GM10847 (cell line): ENCODE data around the gene GLIPR2.

Experiments used
- POLR2A ChIP-seq: IDR thresholded peaks from 2 replicates; pipeline ENCODE4 v1.6.1; 2011; ENCODE audit not compliant: insufficient read length; ENCODE audit errors: extremely low read depth

GLIPR2 gene

GRCh38 chr9:36118706-36119105 lies 17.8 kb upstream of the GLIPR2 start:
- no peak for TF ChIP-seq POLR2A

GRCh38 chr9:36119476-36119875 lies 17.1 kb upstream of the GLIPR2 start:
- TF ChIP-seq POLR2A: no peak

- TF ChIP-seq POLR2A: no peak
Measured at GRCh38 chr9:36120705-36121104, 15.8 kb upstream of the GLIPR2 start.

- no peak for TF ChIP-seq POLR2A
Measured at GRCh38 chr9:36121971-36122370, 14.6 kb upstream of the GLIPR2 start.

GRCh38 chr9:36123515-36123914 lies 13.0 kb upstream of the GLIPR2 start:
- TF ChIP-seq POLR2A: no peak

GRCh38 chr9:36125062-36125855 lies 11.3 kb upstream of the GLIPR2 start:
- no peak for TF ChIP-seq POLR2A

- no peak for TF ChIP-seq POLR2A
Measured at GRCh38 chr9:36126016-36126730, 10.4 kb upstream of the GLIPR2 start.

GRCh38 chr9:36127652-36128244 lies 8.8 kb upstream of the GLIPR2 start:
- TF ChIP-seq POLR2A: no peak

GRCh38 chr9:36128349-36128748 lies 8.2 kb upstream of the GLIPR2 start:
- no peak for TF ChIP-seq POLR2A

GRCh38 chr9:36129139-36129538 lies 7.4 kb upstream of the GLIPR2 start:
- TF ChIP-seq POLR2A: no peak

GRCh38 chr9:36132086-36132485 lies 4.4 kb upstream of the GLIPR2 start:
- TF ChIP-seq POLR2A: no peak

- no peak for TF ChIP-seq POLR2A
Measured at GRCh38 chr9:36134761-36135505, 1.6 kb upstream of the GLIPR2 start.

- TF ChIP-seq POLR2A: no peak
Measured at GRCh38 chr9:36135741-36136271, 727 bp upstream of the GLIPR2 start.

GRCh38 chr9:36136894-36137391 lies 410 bp downstream of the GLIPR2 start:
- no peak for TF ChIP-seq POLR2A
